ENCODE measurements around the gene LEMD1. TPM values are rescaled to one million over a fixed set of nuclear protein-coding genes. Genes with fewer than 3 reads are reported as not detected.

Gene LEMD1
- total RNA-seq, 1 experiment from 2014 or later: not detected

- Histone ChIP-seq H3K36me3 (ENCODE audit: control insufficient read depth, insufficient read depth, low read length) (no peaks in the 10 kb centered on the region), H3K27me3 (ENCODE audit: control insufficient read depth, insufficient read depth, low read length) (peaks cover 10% of the 10 kb centered on the region; the same call in 1 of the 2 replicates), H3K9me3 (ENCODE audit: control insufficient read depth, insufficient read depth, low read depth, low read length) (no peaks in the 10 kb centered on the region), H3K27ac (ENCODE audit: low read length) (no peak overlapping the region), H3K4me3 (ENCODE audit: low read depth in 2 of 2, low read length in 2 of 2) (no peak overlapping the region), H3K4me1 (ENCODE audit: control insufficient read depth, insufficient read depth, low read length) (no peaks in the 10 kb centered on the region)
- in situ Hi-C loops (cut with HindIII; ENCODE audit: low pct_unique_long_range_greater_than_20kb, low sequenced_read_pairs): no loop called here
- DNase-seq (ENCODE audit: low read depth, low spot score) (no peak), ATAC-seq (no peak)
- TF ChIP-seq SIN3A (IDR thresholded peaks at IDR 0.05; ENCODE audit: borderline replicate concordance, insufficient read depth, low read depth, low read length) (no peak), TCF7L2 (IDR thresholded peaks at IDR 0.05; ENCODE audit: low read depth, low read length) (no peak), POLR2AphosphoS5 (IDR thresholded peaks at IDR 0.05; ENCODE audit: low read depth, low read length) (no peak), CTCF (IDR thresholded peaks at IDR 0.05) (no peak), REST (IDR thresholded peaks at IDR 0.05; ENCODE audit: insufficient read depth in 1 of 2, low read depth in 2 of 2, low read length in 1 of 2) (no peak)
- intact Hi-C loops (cut with micrococcal nuclease; ENCODE audit: unreplicated experiment): no loop called here
- BruUV-seq (replicated peaks): no TSS peak
- ChIA-PET CTCF (no interaction called here), POLR2A (no interaction called here)
Observed at GRCh38 chr1:205416322-205416721, 5.5 kb downstream of the LEMD1 start.

DNA sequence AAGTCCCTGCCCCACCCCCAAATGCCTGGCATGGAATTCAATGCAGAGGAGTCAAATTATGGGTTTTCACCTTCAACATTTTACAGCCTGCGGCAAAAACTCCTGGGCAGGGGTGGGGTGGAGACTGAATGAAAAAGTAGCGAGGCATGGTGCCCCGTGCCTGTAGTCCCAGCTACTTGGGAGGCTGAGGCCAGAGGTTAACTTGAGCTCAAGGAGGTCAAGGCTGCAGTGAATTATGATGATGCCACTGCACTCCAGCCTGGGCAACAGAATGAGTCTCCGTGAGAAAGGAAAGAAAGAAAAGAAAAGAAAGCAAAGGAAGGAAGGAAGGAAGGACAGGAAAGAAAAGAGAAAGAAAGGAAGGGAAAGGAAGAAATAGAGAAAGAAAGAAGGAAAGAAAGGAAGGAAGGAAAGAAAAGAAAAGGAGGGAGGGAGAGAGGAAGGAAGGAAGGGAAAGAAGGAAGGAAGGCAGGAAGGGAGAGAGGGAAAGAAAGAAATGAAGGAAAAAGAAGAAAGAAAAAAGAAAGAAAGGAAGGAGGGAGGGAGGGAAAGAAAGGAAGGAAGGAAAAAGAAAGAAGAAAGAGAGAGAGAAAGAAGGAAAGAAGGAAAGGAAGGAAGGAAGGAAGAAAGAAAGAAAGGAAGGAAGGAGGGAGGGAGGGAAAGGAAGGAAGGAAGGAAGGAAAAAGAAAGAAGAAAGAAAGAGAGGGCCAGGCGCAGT lies 11.1 kb downstream of the LEMD1 start:
- no peak overlapping the region for H3K4me3 ChIP-seq (ENCODE audit: low read depth in 2 of 2, low read length in 2 of 2)
- no peaks in the 10 kb centered on the region for H3K4me1 ChIP-seq (ENCODE audit: control insufficient read depth, insufficient read depth, low read length)
- in situ Hi-C loops (cut with HindIII; ENCODE audit: low pct_unique_long_range_greater_than_20kb, low sequenced_read_pairs) (no loop called here), intact Hi-C loops (cut with micrococcal nuclease; ENCODE audit: unreplicated experiment) (no loop called here)
- no peak overlapping the region for H3K27ac ChIP-seq (ENCODE audit: low read length)
- DNase-seq (ENCODE audit: low read depth, low spot score): no peak
- ChIA-PET CTCF (no interaction called here), POLR2A (no interaction called here)
- peaks cover 5% of the 10 kb centered on the region for H3K27me3 ChIP-seq (ENCODE audit: control insufficient read depth, insufficient read depth, low read length)
- BruUV-seq (replicated peaks): no TSS peak
- TF ChIP-seq REST (IDR thresholded peaks at IDR 0.05; ENCODE audit: insufficient read depth in 1 of 2, low read depth in 2 of 2, low read length in 1 of 2): no peak
- no peaks in the 10 kb centered on the region for H3K9me3 ChIP-seq (ENCODE audit: control insufficient read depth, insufficient read depth, low read depth, low read length)
- H3K36me3 ChIP-seq (ENCODE audit: control insufficient read depth, insufficient read depth, low read length): no peaks in the 10 kb centered on the region
- no peak for ATAC-seq
